Endothelial cell of umbilical vein (primary cell): ENCODE results near the gene VPS54.

Source experiments
- CTCF ChIP-seq, 2 donors: IDR thresholded peaks; 1 replicate in 1 of 2; 2 replicates in 1 of 2; pipeline ENCODE4 v1.5.1; 2011; ENCODE audit warnings: low read length in 2 of 2, mild to moderate bottlenecking in 2 of 2, moderate library complexity in 2 of 2, control low read depth in 1 of 2, inconsistent platforms in 1 of 2, low read depth in 1 of 2; ENCODE audit not compliant: insufficient read depth in 1 of 2; ENCODE audit errors: extremely low read depth in 1 of 2
- EZH2 ChIP-seq: IDR thresholded peaks from 2 replicates; pipeline ENCODE4 v1.6.1; 2012; ENCODE audit warnings: borderline replicate concordance, low read depth, mild to moderate bottlenecking, moderate library complexity, low read length, inconsistent platforms; ENCODE audit not compliant: severe bottlenecking
- FOS ChIP-seq: IDR thresholded peaks from 2 replicates; pipeline ENCODE4 v1.6.1; 2011; ENCODE audit warnings: mild to moderate bottlenecking, low read length, moderate library complexity, borderline replicate concordance; ENCODE audit not compliant: insufficient read depth
- MYC ChIP-seq: IDR thresholded peaks from one replicate; pipeline ENCODE4 v1.6.1; 2011; ENCODE audit warnings: mild to moderate bottlenecking, low read depth, low read length
- POLR2A ChIP-seq: IDR thresholded peaks from 2 replicates; pipeline ENCODE4 v1.6.1; 2012; ENCODE audit warnings: low read depth, mild to moderate bottlenecking, control low read depth, low read length
- POLR2AphosphoS5 ChIP-seq: IDR thresholded peaks from 2 replicates; pipeline ENCODE4 v1.6.1; 2012; ENCODE audit warnings: low read depth, mild to moderate bottlenecking, control low read depth, low read length, moderate library complexity; ENCODE audit not compliant: insufficient read depth

- TF ChIP-seq CTCF (IDR thresholded peaks at IDR 0.05; ENCODE audit: extremely low read depth in 1 of 2, insufficient read depth in 1 of 2, low read depth in 1 of 2, low read length in 2 of 2) (no peak), POLR2A (no peak), EZH2 (no peak), MYC (no peak), FOS (no peak), POLR2AphosphoS5 (no peak)
These were observed 131.2 kb downstream of the VPS54 start for GRCh38 chr2:63888053-63888452.
